Testis (tissue), 3 donors: ENCODE results near the gene CXCL13. TPM values are rescaled to one million over a fixed set of nuclear protein-coding genes. Genes with fewer than 3 reads are reported as not detected.

Source experiments
- DNase-seq: peaks from one replicate; pipeline ENCODE4 v3.0.0-alpha.2; 2019
- H3K27ac ChIP-seq, 2 donors: fragments of 200-600 bp; sonication (generic); one replicate each; pipeline ENCODE4 v1.5.1; 2019
- H3K27me3 ChIP-seq: fragments of 200-600 bp; sonication (generic); one replicate; pipeline ENCODE4 v1.5.1; 2019
- H3K36me3 ChIP-seq: fragments of 200-600 bp; sonication (generic); one replicate; pipeline ENCODE4 v1.5.1; 2017; ENCODE audit warnings: low read depth; ENCODE audit errors: missing control alignments
- H3K4me1 ChIP-seq: fragments of 200-600 bp; sonication (generic); one replicate; pipeline ENCODE4 v1.5.1; 2019
- H3K4me3 ChIP-seq, 2 donors: fragments of 200-600 bp; sonication (generic); one replicate each; pipeline ENCODE4 v1.5.1; 2017 to 2019
- H3K9me3 ChIP-seq: fragments of 200-600 bp; sonication (generic); one replicate; pipeline ENCODE4 v1.5.1; 2017
- CTCF ChIP-seq, 3 experiments: fragments of 450-650 bp in 2 of 3; fragments of 200-600 bp in 1 of 3; sonication (generic) in 1 of 3; IDR thresholded peaks; one replicate each; pipeline ENCODE4 v1.5.1; 2016 to 2019; ENCODE audit warnings: antibody characterized with exemption in 3 of 3, mild to moderate bottlenecking in 2 of 3, moderate library complexity in 1 of 3
- POLR2A ChIP-seq: fragments of 450-650 bp; IDR thresholded peaks from one replicate; pipeline ENCODE4 v1.6.1; 2017; ENCODE audit warnings: antibody characterized with exemption, mild to moderate bottlenecking, moderate library complexity
- WGBS, 2 donors: methylation state at CpG; one replicate each; pipeline ENCODE4 v1.1.5; 2018; 5-methylcytosine and 5-hydroxymethylcytosine counted together
- intact Hi-C: fragments of 100-400 bp; cut with DNase I; formaldehyde crosslinking; loops from one replicate; pipeline ENCODE4 v1.15.1; 2023; ENCODE audit warnings: low total_unique reads
- polyA plus RNA-seq: library from polyadenylated mRNA; stranded (reverse); fragments of 350-450 nt; fragmentation: Illumina TruSeq; extraction: RNeasy Lipid Tissue Mini Kit (QIAGEN cat#74804); gene quantifications from one replicate; pipeline ENCODE4 v1.2.3, GENCODE V29; 2014; ENCODE audit warnings: low read depth, low replicate concordance; ENCODE audit not compliant: insufficient read depth
- total RNA-seq, 2 donors: library from RNA; depleted of rRNA; stranded (reverse); fragments of >200 nt; gene quantifications; one replicate each; pipeline ENCODE4 v1.2.3, GENCODE V29; 2016

CXCL13 gene
- total and polyA plus RNA-seq, 3 donors from 2014 or later: 0.56 to 2.0 (median 1.7) TPM

- intact Hi-C loops: no loop called here
- H3K4me3 ChIP-seq: no peak overlapping the region
- TF ChIP-seq POLR2A (no peak), CTCF (IDR thresholded peaks at IDR 0.05) (no peak)
- H3K4me1 ChIP-seq: peaks cover 8% of the 10 kb centered on the region
- H3K36me3 ChIP-seq: no peaks in the 10 kb centered on the region
- no peak for DNase-seq
- 94 to 97% methylated on average over 1 of the region's 1 CpG for WGBS, 2 donors
- no peaks in the 10 kb centered on the region for H3K9me3 ChIP-seq
- no peak overlapping the region for H3K27ac ChIP-seq
- H3K27me3 ChIP-seq: no peaks in the 10 kb centered on the region
Observed at GRCh38 chr4:77591532-77591931, 14.1 kb upstream of the CXCL13 start.

- Histone ChIP-seq H3K36me3 (no peaks in the 10 kb centered on the region), H3K27ac (peak overlapping the region; percentile 39 to 52), H3K4me1 (peaks cover 8% of the 10 kb centered on the region), H3K27me3 (no peaks in the 10 kb centered on the region), H3K9me3 (no peaks in the 10 kb centered on the region), H3K4me3 (no peak overlapping the region)
- TF ChIP-seq POLR2A (no peak), CTCF (IDR thresholded peaks at IDR 0.05) (no peak)
- no peak for DNase-seq
- 57 to 74% methylated on average over 7 of the region's 7 CpGs for WGBS, 2 donors
- intact Hi-C loops: no loop called here
Observed at GRCh38 chr4:77593101-77593500, 12.5 kb upstream of the CXCL13 start.

GRCh38 chr4:77593993-77594392 lies 11.6 kb upstream of the CXCL13 start:
- no peaks in the 10 kb centered on the region for H3K36me3 ChIP-seq
- intact Hi-C loops: no loop called here
- H3K27me3 ChIP-seq: no peaks in the 10 kb centered on the region
- 67 to 82% methylated on average over 2 of the region's 2 CpGs for WGBS, 2 donors
- DNase-seq: no peak
- no peak overlapping the region for H3K27ac ChIP-seq
- peaks cover 8% of the 10 kb centered on the region for H3K4me1 ChIP-seq
- TF ChIP-seq CTCF (IDR thresholded peaks at IDR 0.05): no peak
- no peak for TF ChIP-seq POLR2A
- no peak overlapping the region for H3K4me3 ChIP-seq
- no peaks in the 10 kb centered on the region for H3K9me3 ChIP-seq

- WGBS, 2 donors: 86 to 90% methylated on average over 4 of the region's 4 CpGs
Observed at GRCh38 chr4:77595364-77595973, 10.2 kb upstream of the CXCL13 start.

More at GRCh38 chr4:77595364-77595973, 10.2 kb upstream of the CXCL13 start:
- intact Hi-C loops: no loop called here
- Histone ChIP-seq H3K27me3 (no peaks in the 10 kb centered on the region), H3K36me3 (no peaks in the 10 kb centered on the region), H3K9me3 (no peaks in the 10 kb centered on the region), H3K27ac (no peak overlapping the region), H3K4me1 (peaks cover 8% of the 10 kb centered on the region), H3K4me3 (no peak overlapping the region)
- DNase-seq: no peak
- no peak for TF ChIP-seq POLR2A
- TF ChIP-seq CTCF (IDR thresholded peaks at IDR 0.05): no peak
